ENCODE results near the gene PPP1R12B. TPM values are rescaled to one million over a fixed set of nuclear protein-coding genes. Genes with fewer than 3 reads are reported as not detected.
"Not testable (repeated sequence)": the region's sequence is repeated elsewhere in the genome, so short reads cannot be mapped to it uniquely, and the experiment has no call there.

Gene PPP1R12B
- total and polyA plus RNA-seq, 2 donors (not counting 1 experiment from before 2014, with no cell fraction given), result 13.4 to 21.7 TPM

DNA sequence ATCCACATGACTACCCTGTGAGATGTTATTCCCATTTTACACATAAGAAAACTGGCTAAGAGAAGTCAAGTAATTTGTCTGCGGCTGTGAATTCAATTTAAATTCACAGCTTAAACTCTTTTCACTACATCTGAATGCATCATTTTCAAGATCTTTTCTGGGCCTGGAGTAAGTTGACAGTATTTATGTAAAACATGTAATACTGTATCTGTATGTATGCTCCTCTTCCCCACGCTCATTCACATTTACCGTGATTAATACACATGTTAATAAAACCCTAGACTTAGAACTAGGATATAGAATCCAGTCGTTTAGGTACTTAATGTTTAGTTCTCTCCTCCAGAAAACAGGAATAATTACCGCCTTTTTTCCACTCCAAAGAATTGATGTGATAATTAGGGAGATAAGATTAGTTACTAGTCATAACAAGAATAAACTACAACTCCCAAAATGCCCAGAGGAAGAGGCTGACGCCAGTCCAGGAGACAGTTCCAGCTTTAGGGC, 442 bp upstream of the PPP1R12B start:
- no peak overlapping the region for H3K4me2 ChIP-seq (ENCODE audit: extremely low read depth, insufficient read depth, low read length)
- no peak overlapping the region for H3K9ac ChIP-seq (ENCODE audit: insufficient read depth, low read length)
- peaks cover 12% of the 10 kb centered on the region for H3K79me2 ChIP-seq (ENCODE audit: control insufficient read depth, insufficient read depth, low read length)
- H3K27ac ChIP-seq (ENCODE audit: insufficient read depth, low read length), result peak overlapping the region; percentile 96
- no peak for DNase-seq (ENCODE audit: low read depth in 2 of 2)
- H3K4me3 ChIP-seq (replicated peaks in 1 of 4; ENCODE audit: control extremely low read depth in 1 of 4, insufficient read depth in 1 of 4, low read depth in 3 of 4, low read length in 4 of 4), result peak overlapping the region in 1 of 4 experiments; percentile 14
- TF ChIP-seq, protein P1, sequence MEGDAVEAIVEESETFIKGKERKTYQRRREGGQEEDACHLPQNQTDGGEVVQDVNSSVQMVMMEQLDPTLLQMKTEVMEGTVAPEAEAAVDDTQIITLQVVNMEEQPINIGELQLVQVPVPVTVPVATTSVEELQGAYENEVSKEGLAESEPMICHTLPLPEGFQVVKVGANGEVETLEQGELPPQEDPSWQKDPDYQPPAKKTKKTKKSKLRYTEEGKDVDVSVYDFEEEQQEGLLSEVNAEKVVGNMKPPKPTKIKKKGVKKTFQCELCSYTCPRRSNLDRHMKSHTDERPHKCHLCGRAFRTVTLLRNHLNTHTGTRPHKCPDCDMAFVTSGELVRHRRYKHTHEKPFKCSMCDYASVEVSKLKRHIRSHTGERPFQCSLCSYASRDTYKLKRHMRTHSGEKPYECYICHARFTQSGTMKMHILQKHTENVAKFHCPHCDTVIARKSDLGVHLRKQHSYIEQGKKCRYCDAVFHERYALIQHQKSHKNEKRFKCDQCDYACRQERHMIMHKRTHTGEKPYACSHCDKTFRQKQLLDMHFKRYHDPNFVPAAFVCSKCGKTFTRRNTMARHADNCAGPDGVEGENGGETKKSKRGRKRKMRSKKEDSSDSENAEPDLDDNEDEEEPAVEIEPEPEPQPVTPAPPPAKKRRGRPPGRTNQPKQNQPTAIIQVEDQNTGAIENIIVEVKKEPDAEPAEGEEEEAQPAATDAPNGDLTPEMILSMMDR (conservative IDR thresholded peaks at IDR 0.05 in 1 of 2, IDR thresholded peaks at IDR 0.05 in 1 of 2; ENCODE audit: low read depth in 1 of 2, low read length in 2 of 2), result no peak
- no peak overlapping the region for H2AFZ ChIP-seq (ENCODE audit: low read length)
- no peaks in the 10 kb centered on the region for H3K27me3 ChIP-seq (ENCODE audit: control insufficient read depth, insufficient read depth, low read length)
- no peaks in the 10 kb centered on the region for H4K20me1 ChIP-seq (ENCODE audit: control insufficient read depth, extremely low read depth, insufficient read depth, low read length)
- H3K4me1 ChIP-seq (ENCODE audit: control insufficient read depth, extremely low read depth, insufficient read depth, low read length), result no peaks in the 10 kb centered on the region
- H3K9me3 ChIP-seq (ENCODE audit: control insufficient read depth, insufficient read depth, low read depth, low read length), result no peaks in the 10 kb centered on the region
- no peaks in the 10 kb centered on the region for H3K36me3 ChIP-seq (ENCODE audit: control insufficient read depth, insufficient read depth, low read length)

DNA sequence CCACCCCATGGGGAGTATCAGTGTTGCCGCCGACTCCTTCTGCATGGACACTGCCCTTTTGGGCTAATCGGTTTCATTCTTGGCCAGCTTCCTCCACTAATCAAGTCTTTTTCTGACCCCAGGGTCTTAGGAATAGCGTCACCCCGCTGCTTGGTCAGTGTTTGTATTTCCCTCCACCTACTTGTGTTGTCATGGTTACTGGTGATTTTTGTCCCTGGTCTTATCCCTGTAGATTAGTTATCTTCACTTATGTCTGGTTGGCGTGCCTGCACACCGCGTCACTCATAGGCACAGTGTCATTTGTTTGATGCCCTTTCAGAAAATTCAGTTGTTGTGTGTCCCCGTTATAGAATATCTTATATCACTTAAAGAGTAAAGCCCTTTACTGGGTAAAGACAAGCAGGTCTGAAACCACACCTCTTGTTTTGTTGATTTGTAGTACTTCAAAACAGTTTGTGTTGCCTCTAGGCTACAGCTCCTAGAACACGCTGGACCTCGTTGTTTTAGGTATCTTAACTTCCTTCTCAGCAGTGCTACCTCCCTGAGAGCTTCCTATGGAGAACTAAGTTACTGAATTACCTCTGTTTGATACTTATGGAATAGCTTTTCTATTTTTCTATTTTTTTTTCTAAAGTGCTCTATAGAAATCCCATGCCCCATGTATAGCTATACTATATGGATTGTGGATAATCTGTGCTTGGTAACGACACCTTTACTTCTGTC, 868 bp downstream of the PPP1R12B start:
- peaks cover 12% of the 10 kb centered on the region for H3K79me2 ChIP-seq (ENCODE audit: control insufficient read depth, insufficient read depth, low read length)
- DNase-seq (ENCODE audit: low read depth in 2 of 2), result peak; percentile 67 to 75
- no peaks in the 10 kb centered on the region for H4K20me1 ChIP-seq (ENCODE audit: control insufficient read depth, extremely low read depth, insufficient read depth, low read length)
- peak overlapping the region; percentile 63 to 98 (median 86) for H3K4me3 ChIP-seq (replicated peaks in 1 of 4; ENCODE audit: control extremely low read depth in 1 of 4, insufficient read depth in 1 of 4, low read depth in 3 of 4, low read length in 4 of 4)
- no peaks in the 10 kb centered on the region for H3K4me1 ChIP-seq (ENCODE audit: control insufficient read depth, extremely low read depth, insufficient read depth, low read length)
- H3K36me3 ChIP-seq (ENCODE audit: control insufficient read depth, insufficient read depth, low read length), result no peaks in the 10 kb centered on the region
- H3K4me2 ChIP-seq (ENCODE audit: extremely low read depth, insufficient read depth, low read length), result peak overlapping the region; percentile 93
- TF ChIP-seq EZH2 (IDR thresholded peaks at IDR 0.05; ENCODE audit: low read length, missing control alignments), result no peak
- TF ChIP-seq, protein P1 (conservative IDR thresholded peaks at IDR 0.05 in 1 of 2, IDR thresholded peaks at IDR 0.05 in 1 of 2; ENCODE audit: low read depth in 1 of 2, low read length in 2 of 2), result no peak
- no peaks in the 10 kb centered on the region for H3K9me3 ChIP-seq (ENCODE audit: control insufficient read depth, insufficient read depth, low read depth, low read length)
- H3K27ac ChIP-seq (ENCODE audit: insufficient read depth, low read length), result peak overlapping the region; percentile 96
- peak overlapping the region; percentile 99 for H3K9ac ChIP-seq (ENCODE audit: insufficient read depth, low read length)
- H3K27me3 ChIP-seq (ENCODE audit: control insufficient read depth, insufficient read depth, low read length), result no peaks in the 10 kb centered on the region
- peak overlapping the region; percentile 87 for H2AFZ ChIP-seq (ENCODE audit: low read length)

- no peaks in the 10 kb centered on the region for H3K27me3 ChIP-seq (ENCODE audit: control insufficient read depth, insufficient read depth, low read length)
- no peaks in the 10 kb centered on the region for H3K4me1 ChIP-seq (ENCODE audit: control insufficient read depth, extremely low read depth, insufficient read depth, low read length)
- H3K79me2 ChIP-seq (ENCODE audit: control insufficient read depth, insufficient read depth, low read length), result peaks cover 12% of the 10 kb centered on the region
- no peak overlapping the region for H2AFZ ChIP-seq (ENCODE audit: low read length)
- peak; percentile 22 to 49 for DNase-seq (ENCODE audit: low read depth in 2 of 2)
- no peak for TF ChIP-seq EZH2 (IDR thresholded peaks at IDR 0.05; ENCODE audit: low read length, missing control alignments)
- TF ChIP-seq, protein P1 (conservative IDR thresholded peaks at IDR 0.05 in 1 of 2, IDR thresholded peaks at IDR 0.05 in 1 of 2; ENCODE audit: low read depth in 1 of 2, low read length in 2 of 2), result no peak
- peak overlapping the region; percentile 17 for H3K4me2 ChIP-seq (ENCODE audit: extremely low read depth, insufficient read depth, low read length)
- H3K27ac ChIP-seq (ENCODE audit: insufficient read depth, low read length), result no peak overlapping the region
- H3K36me3 ChIP-seq (ENCODE audit: control insufficient read depth, insufficient read depth, low read length), result no peaks in the 10 kb centered on the region
- no peaks in the 10 kb centered on the region for H4K20me1 ChIP-seq (ENCODE audit: control insufficient read depth, extremely low read depth, insufficient read depth, low read length)
- H3K4me3 ChIP-seq (replicated peaks in 1 of 4; ENCODE audit: control extremely low read depth in 1 of 4, insufficient read depth in 1 of 4, low read depth in 3 of 4, low read length in 4 of 4), result no peak overlapping the region
- H3K9ac ChIP-seq (ENCODE audit: insufficient read depth, low read length), result no peak overlapping the region
- H3K9me3 ChIP-seq (ENCODE audit: control insufficient read depth, insufficient read depth, low read depth, low read length), result no peaks in the 10 kb centered on the region
These were observed 3.2 kb downstream of the PPP1R12B start for GRCh38 chr1:202351725-202352124.

DNA sequence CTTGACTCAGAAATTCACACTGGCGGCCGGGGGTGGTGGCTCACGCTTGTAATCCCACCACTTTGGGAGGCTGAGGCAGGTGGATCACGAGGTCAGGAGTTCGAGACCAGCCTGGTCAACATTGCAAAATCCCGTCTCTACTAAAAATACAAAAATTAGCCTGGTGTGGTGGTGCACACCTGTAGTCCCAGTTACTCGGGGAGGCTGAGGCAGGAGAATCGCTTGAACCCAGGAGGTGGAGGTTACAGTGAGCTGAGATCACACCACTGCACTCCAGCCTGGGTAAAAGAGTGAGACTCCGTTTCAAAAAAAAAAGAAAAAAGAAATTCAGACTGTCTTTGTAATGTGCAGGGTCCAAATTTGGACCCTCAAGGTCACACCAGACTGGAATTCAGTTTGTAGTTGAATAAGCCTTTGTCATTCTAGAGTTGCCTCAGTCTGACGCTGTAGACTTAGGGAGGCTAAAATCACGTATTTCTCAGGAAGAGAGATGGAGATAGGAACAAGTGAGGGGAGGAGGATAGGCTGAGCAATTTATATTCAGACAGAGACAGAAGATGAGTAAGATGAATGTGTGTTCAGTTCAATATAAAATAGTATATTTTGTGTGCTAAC, 4.2 kb downstream of the PPP1R12B start:
- H3K27me3 ChIP-seq (ENCODE audit: control insufficient read depth, insufficient read depth, low read length); H4K20me1 ChIP-seq (ENCODE audit: control insufficient read depth, extremely low read depth, insufficient read depth, low read length): not testable (repeated sequence)

More for the DNA sequence above, 4.2 kb downstream of the PPP1R12B start:
- H3K79me2 ChIP-seq (ENCODE audit: control insufficient read depth, insufficient read depth, low read length), result peaks cover 12% of the 10 kb centered on the region
- H3K4me2 ChIP-seq (ENCODE audit: extremely low read depth, insufficient read depth, low read length); H3K4me3 ChIP-seq (replicated peaks in 1 of 4; ENCODE audit: control extremely low read depth in 1 of 4, insufficient read depth in 1 of 4, low read depth in 3 of 4, low read length in 4 of 4); H3K9ac ChIP-seq (ENCODE audit: insufficient read depth, low read length); H3K27ac ChIP-seq (ENCODE audit: insufficient read depth, low read length); H3K36me3 ChIP-seq (ENCODE audit: control insufficient read depth, insufficient read depth, low read length); DNase-seq (ENCODE audit: low read depth in 2 of 2); H3K9me3 ChIP-seq (ENCODE audit: control insufficient read depth, insufficient read depth, low read depth, low read length); H3K4me1 ChIP-seq (ENCODE audit: control insufficient read depth, extremely low read depth, insufficient read depth, low read length); H2AFZ ChIP-seq (ENCODE audit: low read length): not testable (repeated sequence)
